ENCODE measurements around the gene PLXNB2. TPM values are rescaled to one million over a fixed set of nuclear protein-coding genes. Genes with fewer than 3 reads are reported as not detected.

PLXNB2 gene
- total RNA-seq, 1 donor from 2014 or later, result 180 TPM

DNA sequence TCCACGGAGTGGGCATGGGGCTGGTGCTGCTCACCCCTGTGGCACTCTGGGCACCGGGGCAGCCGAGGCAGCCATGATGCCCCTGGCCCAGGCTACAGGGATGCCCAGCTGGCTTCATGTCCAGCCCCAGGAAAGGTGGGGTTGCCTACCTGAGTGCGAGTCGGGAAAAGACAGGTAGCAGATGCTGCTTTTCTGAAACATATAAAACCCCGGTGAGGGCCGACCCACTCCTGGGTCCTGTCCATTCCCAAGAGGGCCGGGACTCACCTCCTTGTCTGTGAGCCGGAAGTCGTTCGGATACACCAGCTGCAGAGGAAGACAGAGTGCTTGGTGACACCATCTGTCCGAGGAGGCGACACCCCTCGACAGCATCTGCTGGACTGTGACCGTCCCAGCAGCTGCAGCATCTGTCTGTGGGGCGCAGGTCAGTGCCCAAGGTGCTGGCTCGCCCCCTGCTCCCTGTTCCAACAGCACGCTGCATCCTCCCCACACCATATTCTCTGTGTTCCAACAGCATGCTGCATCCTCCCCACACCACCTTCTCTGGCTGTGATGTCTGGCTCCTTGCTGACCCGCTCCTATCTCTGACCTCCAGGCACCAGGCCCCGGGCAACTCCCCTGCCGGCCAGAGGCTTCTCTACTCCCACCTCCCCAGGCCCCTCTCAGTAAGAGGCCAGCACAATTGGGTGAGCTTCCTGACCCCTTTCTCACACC lies 11.4 kb upstream of the PLXNB2 start:
- H3K27ac ChIP-seq, result no peak overlapping the region
- TF ChIP-seq POLR2A (IDR thresholded peaks at IDR 0.05) (no peak), POLR2AphosphoS5 (IDR thresholded peaks at IDR 0.05; ENCODE audit: insufficient read depth in 1 of 2, low read depth in 1 of 2) (no peak), CTCF (IDR thresholded peaks at IDR 0.05) (no peak)
- intact Hi-C loops (cut with DNase I), result no loop called here
- H3K4me3 ChIP-seq, result no peak overlapping the region
- no peaks in the 10 kb centered on the region for H3K36me3 ChIP-seq
- no peaks in the 10 kb centered on the region for H3K27me3 ChIP-seq
- H3K9me3 ChIP-seq, result no peaks in the 10 kb centered on the region
- H3K4me1 ChIP-seq, result no peaks in the 10 kb centered on the region
- no peak for DNase-seq (ENCODE audit: extremely low spot score in 2 of 2)

GRCh38 chr22:50318356-50318697 lies 10.9 kb upstream of the PLXNB2 start:
- intact Hi-C loops (cut with DNase I), result no loop called here
- TF ChIP-seq POLR2A (IDR thresholded peaks at IDR 0.05) (no peak), POLR2AphosphoS5 (IDR thresholded peaks at IDR 0.05; ENCODE audit: insufficient read depth in 1 of 2, low read depth in 1 of 2) (no peak), CTCF (IDR thresholded peaks at IDR 0.05) (no peak)

DNA sequence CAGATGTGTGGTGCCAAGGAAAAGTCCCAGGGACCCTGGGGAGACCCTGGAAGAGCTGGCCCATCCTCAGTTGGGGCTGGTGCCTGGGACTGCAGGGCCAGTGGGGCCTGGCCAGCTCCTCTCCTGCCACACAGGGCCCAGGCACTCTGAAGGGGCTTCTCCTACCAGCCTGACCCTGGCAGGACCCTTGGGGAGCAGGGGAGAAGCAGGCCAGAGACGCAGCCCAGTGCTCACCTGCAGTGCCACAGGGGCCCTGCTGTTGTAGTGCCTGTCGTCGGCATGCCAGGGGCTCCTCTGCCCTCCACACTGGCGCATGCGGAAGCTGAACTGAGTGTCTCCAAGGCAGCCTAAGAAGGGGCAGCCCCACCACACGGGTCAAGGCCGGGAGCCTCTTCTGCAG lies 10.2 kb upstream of the PLXNB2 start:
- no peak overlapping the region for H3K27ac ChIP-seq
- no peaks in the 10 kb centered on the region for H3K4me1 ChIP-seq
- no peak overlapping the region for H3K4me3 ChIP-seq
- no peaks in the 10 kb centered on the region for H3K27me3 ChIP-seq
- H3K36me3 ChIP-seq, result no peaks in the 10 kb centered on the region
- no peak for DNase-seq (ENCODE audit: extremely low spot score in 2 of 2)
- intact Hi-C loops (cut with DNase I), result no loop called here
- no peak for TF ChIP-seq POLR2A (IDR thresholded peaks at IDR 0.05)
- TF ChIP-seq POLR2AphosphoS5 (IDR thresholded peaks at IDR 0.05; ENCODE audit: insufficient read depth in 1 of 2, low read depth in 1 of 2), result no peak
- TF ChIP-seq CTCF (IDR thresholded peaks at IDR 0.05), result no peak
- H3K9me3 ChIP-seq, result no peaks in the 10 kb centered on the region

More at GRCh38 chr22:50318356-50318697, 10.9 kb upstream of the PLXNB2 start:
- Histone ChIP-seq H3K9me3 (no peaks in the 10 kb centered on the region), H3K36me3 (no peaks in the 10 kb centered on the region), H3K4me1 (no peaks in the 10 kb centered on the region), H3K27me3 (no peaks in the 10 kb centered on the region), H3K4me3 (no peak overlapping the region), H3K27ac (no peak overlapping the region)
- DNase-seq (ENCODE audit: extremely low spot score in 2 of 2), result no peak

- intact Hi-C loops (cut with DNase I), result no loop called here
- Histone ChIP-seq H3K9me3 (no peaks in the 10 kb centered on the region), H3K4me3 (no peak overlapping the region), H3K4me1 (no peaks in the 10 kb centered on the region), H3K27me3 (no peaks in the 10 kb centered on the region), H3K27ac (no peak overlapping the region), H3K36me3 (no peaks in the 10 kb centered on the region)
- TF ChIP-seq POLR2A (IDR thresholded peaks at IDR 0.05) (no peak), CTCF (IDR thresholded peaks at IDR 0.05) (no peak), POLR2AphosphoS5 (IDR thresholded peaks at IDR 0.05; ENCODE audit: insufficient read depth in 1 of 2, low read depth in 1 of 2) (no peak)
- no peak for DNase-seq (ENCODE audit: extremely low spot score in 2 of 2)
These were observed 9.7 kb upstream of the PLXNB2 start for GRCh38 chr22:50317178-50317577.

Data from vagina (tissue), 2 donors.